ENCODE results near the gene OR10G3. TPM values are rescaled to one million over a fixed set of nuclear protein-coding genes. Genes with fewer than 3 reads are reported as not detected.

Gene OR10G3
- total RNA-seq, 3 donors from 2014 or later: not detected

DNA sequence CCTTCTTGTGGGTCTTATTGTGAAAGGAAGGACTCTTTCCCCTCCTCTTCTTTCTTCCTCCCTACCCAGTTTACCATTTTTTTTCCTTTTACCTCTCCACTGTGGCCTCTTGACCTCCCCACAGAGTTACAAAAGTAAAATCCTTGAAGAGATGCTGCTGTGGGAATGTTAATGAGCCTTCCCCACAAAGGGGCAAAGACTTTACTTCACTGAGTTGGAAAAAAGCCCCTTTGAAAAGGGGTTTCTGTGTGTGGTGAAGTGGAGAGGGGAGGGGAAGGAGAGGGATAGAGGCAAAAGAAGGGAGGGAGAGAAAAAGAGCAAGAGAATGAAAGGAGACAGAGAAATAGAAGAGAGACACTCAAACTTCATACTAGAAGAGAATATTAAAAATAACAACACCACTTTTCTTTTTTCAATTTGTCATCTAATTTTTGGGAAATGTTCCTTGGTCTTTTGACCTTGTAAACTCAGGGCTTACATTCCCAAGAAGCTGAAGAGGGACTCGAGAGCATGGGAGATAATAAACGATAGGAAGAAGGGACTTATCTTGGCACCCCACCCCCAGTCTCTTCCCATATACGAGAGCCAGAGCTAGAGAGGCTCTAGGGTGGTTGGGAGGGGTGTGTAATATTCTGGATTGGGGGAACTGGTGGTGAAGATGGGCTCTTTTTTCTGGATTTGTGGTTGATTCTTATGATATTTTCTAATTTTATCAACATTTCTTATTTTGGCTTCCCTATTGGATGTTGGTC is 40.5 kb downstream of the OR10G3 start:
- DNase-seq (no peak), ATAC-seq (no peak)
- Histone ChIP-seq H3K36me3 (ENCODE audit: low read depth) (no peaks in the 10 kb centered on the region), H3K4me1 (ENCODE audit: low read depth) (no peaks in the 10 kb centered on the region), H3K4me3 (no peak overlapping the region), H3K9me3 (no peaks in the 10 kb centered on the region)
- TF ChIP-seq, protein P1, sequence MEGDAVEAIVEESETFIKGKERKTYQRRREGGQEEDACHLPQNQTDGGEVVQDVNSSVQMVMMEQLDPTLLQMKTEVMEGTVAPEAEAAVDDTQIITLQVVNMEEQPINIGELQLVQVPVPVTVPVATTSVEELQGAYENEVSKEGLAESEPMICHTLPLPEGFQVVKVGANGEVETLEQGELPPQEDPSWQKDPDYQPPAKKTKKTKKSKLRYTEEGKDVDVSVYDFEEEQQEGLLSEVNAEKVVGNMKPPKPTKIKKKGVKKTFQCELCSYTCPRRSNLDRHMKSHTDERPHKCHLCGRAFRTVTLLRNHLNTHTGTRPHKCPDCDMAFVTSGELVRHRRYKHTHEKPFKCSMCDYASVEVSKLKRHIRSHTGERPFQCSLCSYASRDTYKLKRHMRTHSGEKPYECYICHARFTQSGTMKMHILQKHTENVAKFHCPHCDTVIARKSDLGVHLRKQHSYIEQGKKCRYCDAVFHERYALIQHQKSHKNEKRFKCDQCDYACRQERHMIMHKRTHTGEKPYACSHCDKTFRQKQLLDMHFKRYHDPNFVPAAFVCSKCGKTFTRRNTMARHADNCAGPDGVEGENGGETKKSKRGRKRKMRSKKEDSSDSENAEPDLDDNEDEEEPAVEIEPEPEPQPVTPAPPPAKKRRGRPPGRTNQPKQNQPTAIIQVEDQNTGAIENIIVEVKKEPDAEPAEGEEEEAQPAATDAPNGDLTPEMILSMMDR (IDR thresholded peaks at IDR 0.05): no peak
- intact Hi-C loops (cut with DNase I, micrococcal nuclease): no loop called here

DNA sequence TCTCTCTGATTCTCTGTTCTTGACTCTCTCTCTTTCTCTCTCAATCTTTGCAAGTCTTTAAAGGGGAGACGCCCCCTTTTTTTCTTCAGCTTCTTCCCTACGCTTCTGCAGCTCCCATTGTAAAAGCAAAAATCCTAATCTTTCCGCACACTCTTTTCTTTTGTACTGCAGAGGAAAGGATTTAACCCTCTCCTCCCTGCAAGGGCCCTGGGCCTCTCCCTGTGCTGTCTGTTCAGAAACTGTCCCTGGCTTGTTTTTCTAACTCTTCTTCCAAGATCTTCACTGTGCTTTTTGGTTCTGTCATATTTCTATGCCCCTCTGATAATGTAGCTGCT is 42.8 kb downstream of the OR10G3 start:
- intact Hi-C loops (cut with DNase I, micrococcal nuclease): no loop called here
- DNase-seq (no peak), ATAC-seq (no peak)
- Histone ChIP-seq H3K4me1 (ENCODE audit: low read depth) (no peaks in the 10 kb centered on the region), H3K4me3 (no peak overlapping the region), H3K36me3 (ENCODE audit: low read depth) (no peaks in the 10 kb centered on the region), H3K9me3 (no peaks in the 10 kb centered on the region)
- TF ChIP-seq, protein P1 (IDR thresholded peaks at IDR 0.05): no peak

- no peak overlapping the region for H3K4me3 ChIP-seq
- no peaks in the 10 kb centered on the region for H3K4me1 ChIP-seq (ENCODE audit: low read depth)
- ATAC-seq (no peak), DNase-seq (no peak)
- no peaks in the 10 kb centered on the region for H3K9me3 ChIP-seq
- intact Hi-C loops (cut with DNase I, micrococcal nuclease): no loop called here
- TF ChIP-seq, protein P1 (IDR thresholded peaks at IDR 0.05): no peak
- H3K36me3 ChIP-seq (ENCODE audit: low read depth): no peaks in the 10 kb centered on the region
Observed at GRCh38 chr14:21536418-21537089, 43.3 kb downstream of the OR10G3 start.

DNA sequence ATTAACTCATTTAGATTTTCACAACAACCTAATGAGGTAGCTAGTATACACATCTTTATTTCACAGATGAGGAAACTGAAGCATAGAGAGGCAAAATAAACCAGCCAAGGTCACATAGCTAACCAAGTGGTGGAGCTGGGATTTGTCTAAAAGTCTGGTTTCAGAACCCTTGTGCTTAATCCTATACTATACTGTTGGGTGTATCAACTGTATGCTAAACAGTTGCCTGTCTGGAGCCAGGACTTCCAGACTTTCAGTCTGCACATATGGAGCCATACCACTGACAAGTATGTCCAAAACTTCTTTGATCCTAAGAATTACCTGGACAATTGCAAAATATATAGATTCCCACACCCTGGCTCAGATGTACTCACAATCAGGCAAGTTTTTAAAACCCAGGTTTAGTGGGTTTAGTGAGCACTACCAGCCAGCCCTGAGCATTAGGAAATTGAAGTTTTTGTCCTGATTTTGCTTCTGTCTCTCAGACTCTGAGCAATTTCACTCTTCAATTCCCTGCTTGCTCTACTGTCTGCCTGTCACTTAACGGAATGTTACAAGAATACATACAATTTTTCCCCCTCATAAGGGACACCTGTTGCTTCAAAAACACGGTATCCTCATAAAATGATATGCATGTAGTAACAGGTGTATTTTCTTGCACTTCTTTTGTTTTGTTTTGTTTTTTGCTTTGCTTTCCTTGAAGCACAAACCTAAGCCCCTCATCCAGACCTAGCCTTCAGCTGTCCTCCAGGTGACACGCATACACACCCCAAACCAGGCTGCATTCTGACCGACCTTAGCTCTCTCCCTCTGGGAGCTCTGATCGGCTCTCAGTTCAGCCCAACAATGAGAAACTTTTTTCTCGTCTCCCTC is 44.1 kb downstream of the OR10G3 start:
- TF ChIP-seq, protein P1 (IDR thresholded peaks at IDR 0.05): no peak
- no peaks in the 10 kb centered on the region for H3K4me1 ChIP-seq (ENCODE audit: low read depth)
- no peaks in the 10 kb centered on the region for H3K9me3 ChIP-seq
- DNase-seq (no peak), ATAC-seq (no peak)
- intact Hi-C loops (cut with DNase I, micrococcal nuclease): no loop called here
- no peaks in the 10 kb centered on the region for H3K36me3 ChIP-seq (ENCODE audit: low read depth)
- H3K4me3 ChIP-seq: no peak overlapping the region

GRCh38 chr14:21534576-21534975 is 45.3 kb downstream of the OR10G3 start:
- no peak for DNase-seq
- TF ChIP-seq, protein P1 (IDR thresholded peaks at IDR 0.05): no peak
- no peak for ATAC-seq
- H3K36me3 ChIP-seq (ENCODE audit: low read depth): no peaks in the 10 kb centered on the region
- H3K9me3 ChIP-seq: no peaks in the 10 kb centered on the region
- H3K4me3 ChIP-seq: no peak overlapping the region
- H3K4me1 ChIP-seq (ENCODE audit: low read depth): no peaks in the 10 kb centered on the region
- intact Hi-C loops (cut with DNase I, micrococcal nuclease): no loop called here

Data from mucosa of descending colon (tissue), 3 donors.